Mucosa of descending colon (tissue), 3 donors: ENCODE measurements around the gene CDC42. TPM values are rescaled to one million over a fixed set of nuclear protein-coding genes. Genes with fewer than 3 reads are reported as not detected.
A peak's percentile ranks its signal among the peaks of the same experiment; 100 is the strongest.

Source experiments
- ATAC-seq: fragments of 200-7000 bp; cut with Tn5 transposase; one replicate; pipeline ENCODE4 v1.9.1; 2020; ENCODE audit warnings: mild to moderate bottlenecking, moderate library complexity
- DNase-seq, 3 donors: peaks; one replicate each; pipeline ENCODE4 v3.0.0-alpha.2; 2020
- H3K36me3 ChIP-seq: fragments of 200-600 bp; one replicate; pipeline ENCODE4 v1.8.0; 2021; ENCODE audit warnings: low read depth, mild to moderate bottlenecking
- H3K4me1 ChIP-seq: fragments of 200-600 bp; one replicate; pipeline ENCODE4 v1.8.0; 2021; ENCODE audit warnings: low read depth, mild to moderate bottlenecking
- H3K4me3 ChIP-seq: fragments of 200-600 bp; one replicate; pipeline ENCODE4 v1.8.0; 2021; ENCODE audit warnings: mild to moderate bottlenecking
- H3K9me3 ChIP-seq: fragments of 200-600 bp; one replicate; pipeline ENCODE4 v1.8.0; 2021; ENCODE audit warnings: mild to moderate bottlenecking
- CTCF ChIP-seq: fragments of 200-600 bp; IDR thresholded peaks from one replicate; pipeline ENCODE4 v1.8.0; 2022; ENCODE audit warnings: antibody characterized with exemption, mild to moderate bottlenecking
- intact Hi-C, 2 donors: fragments of 100-400 bp; cut with DNase I in 1 of 2; cut with micrococcal nuclease in 1 of 2; formaldehyde crosslinking; loops; one replicate each; pipeline versions ENCODE4 v1.11.0 to v1.11.1; 2022; cut with DNase I, micrococcal nuclease
- total RNA-seq, 3 donors: library from RNA; stranded (reverse); fragmentation: NEBNext Ultra II Directional in 2 of 3; extraction: Animal tissue kit (Norgen Biotek cat#: 25700) in 2 of 3; gene quantifications; one replicate each; pipeline versions ENCODE4 v1.2.1 to v1.2.4, GENCODE V29; 2021 to 2023
- donor health status: DM: no; HTN: no; CAD: no; lungs with moderate emphysema.
- donor health status: DM: no; HTN: no; CAD: no.
- donor health status: DM: no; HTN: yes; CAD: no.

The CDC42 gene
- total RNA-seq, 3 donors from 2014 or later = 231 to 292 (median 282) TPM

GRCh38 chr1:22044690-22045420 is 7.7 kb upstream of the CDC42 start:
- intact Hi-C loops = no loop called here

GRCh38 chr1:22045604-22046228 is 6.8 kb upstream of the CDC42 start:
- no peak overlapping the region for H3K4me3 ChIP-seq
- H3K36me3 ChIP-seq = no peaks in the 10 kb centered on the region
- ATAC-seq (peak; percentile 68), DNase-seq (no peak)
- H3K4me1 ChIP-seq = peaks cover 4% of the 10 kb centered on the region
- TF ChIP-seq CTCF = no peak
- H3K9me3 ChIP-seq = no peaks in the 10 kb centered on the region
- intact Hi-C loops = no loop called here

More at GRCh38 chr1:22044690-22045420, 7.7 kb upstream of the CDC42 start:
- peak in 1 of 3 donors; percentile 4 for DNase-seq
- peaks cover 10% of the 10 kb centered on the region for H3K4me1 ChIP-seq
- no peak overlapping the region for H3K4me3 ChIP-seq
- no peaks in the 10 kb centered on the region for H3K36me3 ChIP-seq
- ATAC-seq = no peak
- H3K9me3 ChIP-seq = no peaks in the 10 kb centered on the region
- no peak for TF ChIP-seq CTCF

- Histone ChIP-seq H3K4me3 (no peak overlapping the region), H3K4me1 (no peaks in the 10 kb centered on the region), H3K9me3 (no peaks in the 10 kb centered on the region), H3K36me3 (no peaks in the 10 kb centered on the region)
- TF ChIP-seq CTCF = no peak
- intact Hi-C loops = no loop called here
- DNase-seq (no peak), ATAC-seq (no peak)
Observed at GRCh38 chr1:22048351-22049192, 3.9 kb upstream of the CDC42 start.

GRCh38 chr1:22050330-22050729 is 2.2 kb upstream of the CDC42 start:
- no peaks in the 10 kb centered on the region for H3K9me3 ChIP-seq
- intact Hi-C loops = no loop called here
- DNase-seq (no peak), ATAC-seq (no peak)
- peaks cover 8% of the 10 kb centered on the region for H3K4me1 ChIP-seq
- H3K36me3 ChIP-seq = no peaks in the 10 kb centered on the region
- no peak overlapping the region for H3K4me3 ChIP-seq
- no peak for TF ChIP-seq CTCF

GRCh38 chr1:22051607-22052114 is 848 bp upstream of the CDC42 start:
- Histone ChIP-seq H3K9me3 (no peaks in the 10 kb centered on the region), H3K4me3 (no peak overlapping the region), H3K4me1 (peaks cover 19% of the 10 kb centered on the region), H3K36me3 (no peaks in the 10 kb centered on the region)
- no peak for DNase-seq
- no peak for ATAC-seq
- intact Hi-C loops = no loop called here
- no peak for TF ChIP-seq CTCF
